ENCODE data around the gene PFN1.

PFN1 gene

DNA sequence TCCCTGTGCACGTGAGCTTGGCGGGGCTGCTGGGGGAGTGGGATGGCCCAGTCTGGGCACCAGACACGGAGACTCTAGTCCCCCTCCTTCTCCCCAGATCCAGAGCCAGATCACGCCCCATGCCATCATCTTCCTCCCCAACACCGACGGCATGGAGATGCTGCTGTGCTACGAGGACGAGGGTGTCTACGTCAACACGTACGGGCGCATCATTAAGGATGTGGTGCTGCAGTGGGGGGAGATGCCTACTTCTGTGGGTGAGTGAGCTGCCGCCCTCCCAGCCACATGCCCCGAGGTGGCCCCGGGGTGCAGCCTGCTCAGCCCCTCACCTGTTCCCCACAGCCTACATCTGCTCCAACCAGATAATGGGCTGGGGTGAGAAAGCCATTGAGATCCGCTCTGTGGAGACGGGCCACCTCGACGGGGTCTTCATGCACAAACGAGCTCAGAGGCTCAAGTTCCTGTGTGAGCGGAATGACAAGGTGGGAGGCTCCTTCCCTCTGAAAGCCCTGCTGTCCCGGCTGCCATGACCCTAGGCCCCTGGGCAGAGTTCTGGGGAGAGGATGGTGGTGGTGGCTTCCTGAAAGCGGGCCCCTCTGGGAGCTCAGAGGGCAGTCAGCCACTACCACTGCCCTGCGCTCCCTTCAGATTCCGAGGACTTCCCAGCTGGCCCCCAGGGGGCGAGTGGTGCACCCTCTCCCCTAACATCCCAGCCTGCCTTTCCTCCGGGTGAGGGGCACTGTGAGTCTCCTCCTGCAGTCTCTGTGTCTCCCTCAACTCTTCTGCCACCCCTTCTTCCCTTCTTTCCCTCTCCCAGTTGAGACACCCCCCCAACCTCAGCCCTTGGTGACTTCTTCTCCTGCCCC lies 51.8 kb downstream of the PFN1 start:
- no peak overlapping the region for H3K27ac ChIP-seq
- TF ChIP-seq, protein P1, sequence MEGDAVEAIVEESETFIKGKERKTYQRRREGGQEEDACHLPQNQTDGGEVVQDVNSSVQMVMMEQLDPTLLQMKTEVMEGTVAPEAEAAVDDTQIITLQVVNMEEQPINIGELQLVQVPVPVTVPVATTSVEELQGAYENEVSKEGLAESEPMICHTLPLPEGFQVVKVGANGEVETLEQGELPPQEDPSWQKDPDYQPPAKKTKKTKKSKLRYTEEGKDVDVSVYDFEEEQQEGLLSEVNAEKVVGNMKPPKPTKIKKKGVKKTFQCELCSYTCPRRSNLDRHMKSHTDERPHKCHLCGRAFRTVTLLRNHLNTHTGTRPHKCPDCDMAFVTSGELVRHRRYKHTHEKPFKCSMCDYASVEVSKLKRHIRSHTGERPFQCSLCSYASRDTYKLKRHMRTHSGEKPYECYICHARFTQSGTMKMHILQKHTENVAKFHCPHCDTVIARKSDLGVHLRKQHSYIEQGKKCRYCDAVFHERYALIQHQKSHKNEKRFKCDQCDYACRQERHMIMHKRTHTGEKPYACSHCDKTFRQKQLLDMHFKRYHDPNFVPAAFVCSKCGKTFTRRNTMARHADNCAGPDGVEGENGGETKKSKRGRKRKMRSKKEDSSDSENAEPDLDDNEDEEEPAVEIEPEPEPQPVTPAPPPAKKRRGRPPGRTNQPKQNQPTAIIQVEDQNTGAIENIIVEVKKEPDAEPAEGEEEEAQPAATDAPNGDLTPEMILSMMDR (conservative IDR thresholded peaks at IDR 0.05) = no peak

- TF ChIP-seq, protein P1 (conservative IDR thresholded peaks at IDR 0.05) = no peak
- H3K27ac ChIP-seq = no peak overlapping the region
Observed at GRCh38 chr17:4895657-4896331, 52.5 kb downstream of the PFN1 start.
